Endothelial cell of umbilical vein (primary cell): ENCODE data around the gene UROC1. TPM values are rescaled to one million over a fixed set of nuclear protein-coding genes. Genes with fewer than 3 reads are reported as not detected.

Source experiments
- BruUV-seq: library from RNA; stranded (reverse); fragments of 400-500 nt; replicated peaks from 2 replicates; lab custom pipeline; 2021; lab: Mats Ljungman, UMichigan
- CTCF ChIA-PET: fragments of 300-600, 350-600 bp; sonication (Branson Sonifier 250); formaldehyde crosslinking; loops from one replicate; lab custom pipeline; 2021; ENCODE audit warnings: antibody characterized with exemption, inconsistent platforms; lab: Charles Lee
- POLR2A ChIA-PET: fragments of 300-600, 350-600 bp; sonication (Branson Sonifier 250); formaldehyde crosslinking; loops from one replicate; lab custom pipeline; 2021; ENCODE audit warnings: antibody characterized with exemption, inconsistent platforms; lab: Charles Lee
- DNase-seq: peaks from one replicate; pipeline ENCODE4 v3.0.0-alpha.2; 2011; ENCODE audit warnings: low read depth, low spot score
- FAIRE-seq: peaks from 2 replicates; lab custom pipeline; 2011; peaks lifted over from hg19 to GRCh38; lab: Jason Lieb, UNC
- H2AFZ ChIP-seq: 2 replicates; pipeline ENCODE4 v1.6.0; 2012; ENCODE audit warnings: low read depth, low read length, control low read depth, inconsistent platforms
- H3K27ac ChIP-seq: 2 replicates; pipeline ENCODE4 v1.5.1; 2011; ENCODE audit warnings: low read depth, mild to moderate bottlenecking, control low read depth, low read length, moderate library complexity; ENCODE audit not compliant: insufficient read depth
- H3K27me3 ChIP-seq, 2 experiments: 2 replicates each; pipeline versions ENCODE4 v1.6.0 to v1.6.1; 2011; ENCODE audit warnings: low read length in 2 of 2, mixed read lengths in 1 of 2; ENCODE audit not compliant: control insufficient read depth in 2 of 2, insufficient read depth in 2 of 2
- H3K36me3 ChIP-seq, 2 experiments: 2 replicates in 1 of 2; 3 replicates in 1 of 2; pipeline ENCODE4 v1.5.1; 2011; ENCODE audit warnings: low read length in 2 of 2, mild to moderate bottlenecking in 1 of 2, moderate library complexity in 1 of 2; ENCODE audit not compliant: control insufficient read depth in 2 of 2, insufficient read depth in 2 of 2; ENCODE audit errors: extremely low read depth in 1 of 2
- H3K4me1 ChIP-seq: 3 replicates; pipeline ENCODE4 v1.5.1; 2011; ENCODE audit warnings: mild to moderate bottlenecking, low read length; ENCODE audit not compliant: control insufficient read depth, insufficient read depth; ENCODE audit errors: extremely low read depth
- H3K4me2 ChIP-seq: 2 replicates; pipeline ENCODE4 v1.6.1; 2011; ENCODE audit warnings: low read length, control low read depth, mixed read lengths; ENCODE audit not compliant: insufficient read depth
- H3K4me3 ChIP-seq, 3 experiments: fragments of 200-600 bp in 1 of 3; sonication (generic), shearing (Covaris generic) in 1 of 3; replicated peaks in 1 of 3; 2 replicates each; pipeline ENCODE4 v1.5.1; 2011 to 2016; ENCODE audit warnings: control low read depth in 3 of 3, low read length in 3 of 3, mild to moderate bottlenecking in 2 of 3, inconsistent platforms in 1 of 3, low read depth in 1 of 3, moderate library complexity in 1 of 3; ENCODE audit not compliant: insufficient read depth in 1 of 3
- H3K79me2 ChIP-seq: 2 replicates; pipeline ENCODE4 v1.6.0; 2012; ENCODE audit warnings: low read length, inconsistent platforms; ENCODE audit not compliant: control insufficient read depth, insufficient read depth
- H3K9ac ChIP-seq: replicated peaks from 2 replicates; pipeline ENCODE3; 2011; ENCODE audit warnings: low read length, control low read depth; ENCODE audit not compliant: insufficient read depth; ENCODE audit errors: extremely low read depth
- H3K9me1 ChIP-seq: replicated peaks from 3 replicates; pipeline ENCODE4 v1.6.0; 2011; ENCODE audit warnings: mild to moderate bottlenecking, low read length; ENCODE audit not compliant: control insufficient read depth, insufficient read depth; ENCODE audit errors: extremely low read depth
- H3K9me3 ChIP-seq: replicated peaks from 2 replicates; pipeline ENCODE4 v1.5.1; 2012; ENCODE audit warnings: low read length, inconsistent platforms; ENCODE audit not compliant: control insufficient read depth, insufficient read depth
- H4K20me1 ChIP-seq: replicated peaks from 2 replicates; pipeline ENCODE3; 2011; ENCODE audit warnings: mild to moderate bottlenecking, low read length; ENCODE audit not compliant: control insufficient read depth, insufficient read depth; ENCODE audit errors: extremely low read depth
- CTCF ChIP-seq, 2 donors: IDR thresholded peaks; 1 replicate in 1 of 2; 2 replicates in 1 of 2; pipeline ENCODE4 v1.5.1; 2011; ENCODE audit warnings: low read length in 2 of 2, mild to moderate bottlenecking in 2 of 2, moderate library complexity in 2 of 2, control low read depth in 1 of 2, inconsistent platforms in 1 of 2, low read depth in 1 of 2; ENCODE audit not compliant: insufficient read depth in 1 of 2; ENCODE audit errors: extremely low read depth in 1 of 2
- EZH2 ChIP-seq: IDR thresholded peaks from 2 replicates; pipeline ENCODE4 v1.6.1; 2012; ENCODE audit warnings: borderline replicate concordance, low read depth, mild to moderate bottlenecking, moderate library complexity, low read length, inconsistent platforms; ENCODE audit not compliant: severe bottlenecking
- FOS ChIP-seq: IDR thresholded peaks from 2 replicates; pipeline ENCODE4 v1.6.1; 2011; ENCODE audit warnings: mild to moderate bottlenecking, low read length, moderate library complexity, borderline replicate concordance; ENCODE audit not compliant: insufficient read depth
- GATA2 ChIP-seq: IDR thresholded peaks from 2 replicates; pipeline ENCODE4 v1.7.0; 2011; ENCODE audit warnings: low read depth, mild to moderate bottlenecking, moderate library complexity, mixed read lengths, low read length; ENCODE audit not compliant: insufficient read length, insufficient read depth
- JUN ChIP-seq: IDR thresholded peaks from 2 replicates; pipeline ENCODE4 v1.6.1; 2011; ENCODE audit warnings: borderline replicate concordance, low read depth; ENCODE audit not compliant: insufficient read length, insufficient read depth
- MAX ChIP-seq: IDR thresholded peaks from 2 replicates; pipeline ENCODE4 v1.6.1; 2011; ENCODE audit not compliant: insufficient read depth, insufficient read length
- MYC ChIP-seq: IDR thresholded peaks from one replicate; pipeline ENCODE4 v1.6.1; 2011; ENCODE audit warnings: mild to moderate bottlenecking, low read depth, low read length
- POLR2A ChIP-seq: IDR thresholded peaks from 2 replicates; pipeline ENCODE4 v1.6.1; 2012; ENCODE audit warnings: low read depth, mild to moderate bottlenecking, control low read depth, low read length
- POLR2AphosphoS5 ChIP-seq: IDR thresholded peaks from 2 replicates; pipeline ENCODE4 v1.6.1; 2012; ENCODE audit warnings: low read depth, mild to moderate bottlenecking, control low read depth, low read length, moderate library complexity; ENCODE audit not compliant: insufficient read depth
- dilution Hi-C: fragments of 300-500 bp; cut with MboI; formaldehyde crosslinking; loops from one replicate; pipeline ENCODE4 v1.15.0; 2019; ENCODE audit warnings: low sequenced_read_pairs; ENCODE audit not compliant: extremely low pct_ligation_motif_present
- intact Hi-C: fragments of 100-400 bp; cut with micrococcal nuclease; formaldehyde crosslinking; loops from one replicate; pipeline ENCODE4 v1.10.0; 2022
- polyA plus RNA-seq, 4 experiments: library from polyadenylated mRNA; depleted of rRNA in 3 of 4; stranded (reverse) in 3 of 4; unstranded in 1 of 4; fragments of >200 nt; gene quantifications; 2 replicates each; pipeline versions ENCODE4 v1.2.1 to v1.2.3, GENCODE V29; 2011 to 2012; ENCODE audit warnings: missing spikeins in 1 of 4
- total RNA-seq: library from RNA; stranded (reverse); gene quantifications from 2 replicates; pipeline ENCODE4 v1.2.3, GENCODE V29; 2021

Gene UROC1
- total and polyA plus RNA-seq, 2 donors (not counting 3 experiments of a cell fraction or from before 2014, with no cell fraction given), result not detected

GRCh38 chr3:126475413-126476114 lies 42.0 kb downstream of the UROC1 start, which contains the start of gene ZXDC:
ZXDC (minus strand) TSS chr3:126475891; CDS start chr3:126475865, 26 bp downstream.
- BruUV-seq, result no TSS peak
- peak; percentile 81 for FAIRE-seq
- dilution Hi-C loops, result no loop called here

More at GRCh38 chr3:126475413-126476114, 42.0 kb downstream of the UROC1 start, which contains the start of gene ZXDC:
- ChIA-PET POLR2A (no interaction called here), CTCF (interaction anchor here (0.7 to 2.2 kb wide), 10 partner anchors 12 to 342 kb away, joined by 3 to 8 read pairs (median 5); no protein-coding TSS in a partner anchor)
- Histone ChIP-seq H3K9me3 (no peaks in the 10 kb centered on the region), H3K27me3 (no peaks in the 10 kb centered on the region), H3K9ac (peak within 1 kb of the TSS; percentile 75), H3K4me3 (peak within 1 kb of the TSS; percentile 58 to 72 (median 65)), H2AFZ (peak within 1 kb of the TSS; percentile 100), H3K27ac (peak within 1 kb of the TSS; percentile 73), H3K79me2 (peaks cover 39% of the 10 kb centered on the region), H3K4me1 (peaks cover 33% of the 10 kb centered on the region), H3K9me1 (no peaks in the 10 kb centered on the region), H3K4me2 (peak within 1 kb of the TSS; percentile 87), H3K36me3 (peaks cover 1 to 7% of the 10 kb centered on the region in 2 experiments), H4K20me1 (no peaks in the 10 kb centered on the region)
- intact Hi-C loops, result loop anchor here (1.0 to 10.0 kb wide), 5 partner anchors 12 to 561 kb away; partner anchors contain the start of gene CHCHD6
- peak; percentile 94 for DNase-seq
- TF ChIP-seq EZH2, result no peak
- no peak for TF ChIP-seq MYC
- no peak for TF ChIP-seq FOS
- peak; percentile 81 for TF ChIP-seq POLR2A
- TF ChIP-seq POLR2AphosphoS5, result peak; percentile 82
- peak; percentile 21 to 58 for TF ChIP-seq CTCF (IDR thresholded peaks at IDR 0.05; ENCODE audit: extremely low read depth in 1 of 2, insufficient read depth in 1 of 2, low read depth in 1 of 2, low read length in 2 of 2)
- no peak for TF ChIP-seq MAX
- no peak for TF ChIP-seq GATA2
- no peak for TF ChIP-seq JUN
